ENCODE data around the gene DSCAML1.

Gene DSCAML1

DNA sequence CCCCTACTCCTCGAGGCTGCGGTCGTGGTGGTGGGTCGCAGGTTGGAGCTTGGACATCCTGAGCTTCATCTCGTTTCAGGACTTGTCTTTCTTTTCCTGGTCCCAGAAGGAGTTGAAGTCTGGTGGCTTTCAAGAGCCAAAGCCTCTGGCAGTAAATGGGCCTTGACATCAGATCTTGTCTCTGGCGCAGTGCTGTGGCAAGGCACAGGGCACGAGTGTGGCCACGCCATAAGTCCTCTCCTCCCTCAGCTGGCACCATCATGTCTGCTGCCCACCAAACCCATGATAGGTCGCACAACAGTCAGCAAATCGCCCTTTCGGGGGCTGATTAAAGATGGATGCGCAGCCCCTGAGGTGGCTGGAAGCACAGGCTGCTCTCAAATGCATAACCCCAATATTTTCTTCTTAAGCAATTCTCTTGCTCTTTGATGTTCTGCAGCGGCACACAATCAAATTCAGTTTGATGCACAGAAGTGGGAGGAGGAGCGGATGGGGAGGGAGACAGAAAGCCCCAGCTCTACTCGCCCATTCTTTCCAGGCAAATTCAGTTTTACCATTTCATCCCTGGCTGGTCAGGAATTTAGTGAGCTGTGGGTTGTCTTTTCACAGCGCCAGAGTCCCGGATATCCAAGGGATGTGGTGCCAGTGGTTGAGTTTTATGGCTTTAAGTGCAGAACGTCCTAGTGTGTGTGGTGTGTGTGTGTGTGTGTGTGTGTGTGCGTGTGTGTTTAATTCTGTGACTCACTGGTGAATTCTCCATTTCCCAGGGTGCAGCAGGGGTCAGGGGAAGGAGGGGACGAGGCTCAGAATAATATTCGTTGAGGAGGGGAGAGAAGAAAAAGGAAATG, 162.0 kb downstream of the DSCAML1 start:
- no peak for DNase-seq (ENCODE audit: low read depth in 3 of 3)

DNA sequence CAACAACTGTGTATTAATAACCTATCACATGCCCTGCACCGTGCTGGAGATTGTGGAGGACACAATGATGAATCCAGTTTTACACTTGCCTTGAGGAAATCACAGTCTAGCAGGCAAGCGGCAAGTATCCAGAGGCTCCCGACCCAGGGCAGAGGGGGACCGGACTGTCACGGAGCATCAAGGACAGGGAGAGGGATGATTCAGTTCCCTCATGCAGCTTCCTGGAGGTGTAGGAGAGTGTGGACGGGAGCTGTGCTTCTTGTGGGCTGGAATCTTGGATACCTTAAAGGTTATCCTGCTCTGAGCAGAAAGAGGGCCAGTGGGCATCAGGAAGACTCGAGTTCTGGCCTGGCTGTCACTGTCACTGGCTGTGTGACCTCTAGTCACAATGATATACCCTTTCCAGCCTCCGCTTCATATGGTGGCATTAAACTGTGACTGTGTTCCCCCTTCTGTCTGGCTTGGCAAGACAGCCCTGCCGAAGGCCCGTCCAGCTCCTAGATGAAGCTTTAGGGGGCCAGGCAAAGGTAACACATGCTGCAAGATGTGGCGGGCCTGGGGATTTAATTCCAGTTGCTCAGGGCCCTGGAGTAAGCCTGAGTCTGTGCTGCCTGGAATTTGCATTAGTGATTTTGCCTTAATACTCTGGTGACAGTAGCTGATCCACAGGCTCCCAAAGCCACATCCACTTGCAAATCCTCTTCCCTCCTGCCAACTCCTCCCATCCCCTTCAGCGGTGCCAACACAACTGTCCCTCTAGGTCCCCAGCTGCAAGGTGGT, 162.8 kb downstream of the DSCAML1 start:
- no peak for DNase-seq (ENCODE audit: low read depth in 3 of 3)

DNA sequence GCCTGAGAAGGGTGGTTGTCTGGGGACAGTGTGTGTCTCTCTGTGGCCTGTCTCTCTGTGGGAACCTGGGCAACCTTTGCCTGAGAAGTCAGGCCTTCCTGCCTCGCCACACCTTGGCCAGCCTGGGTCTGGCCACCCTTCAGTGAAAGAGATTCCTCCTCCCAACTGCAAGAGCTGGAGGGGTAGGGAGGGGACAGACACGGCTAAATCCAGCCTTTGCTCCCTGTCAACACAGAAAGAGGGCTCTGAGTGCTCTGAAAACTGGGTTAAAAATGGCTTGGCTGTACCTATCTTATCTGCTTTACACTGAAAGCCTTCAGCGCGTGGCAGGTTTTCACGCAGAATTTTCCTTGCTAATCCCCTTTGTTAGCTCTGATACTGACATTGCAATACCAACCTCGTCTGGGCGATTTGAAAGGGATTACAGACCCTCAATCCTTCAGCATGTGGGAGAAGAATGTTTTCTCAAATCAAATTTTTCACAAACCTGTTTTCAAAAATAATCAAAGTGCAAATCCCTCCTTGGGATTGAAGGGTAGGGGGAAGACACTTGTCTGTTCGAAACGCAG, 163.7 kb downstream of the DSCAML1 start:
- DNase-seq (ENCODE audit: low read depth in 3 of 3), result no peak

DNA sequence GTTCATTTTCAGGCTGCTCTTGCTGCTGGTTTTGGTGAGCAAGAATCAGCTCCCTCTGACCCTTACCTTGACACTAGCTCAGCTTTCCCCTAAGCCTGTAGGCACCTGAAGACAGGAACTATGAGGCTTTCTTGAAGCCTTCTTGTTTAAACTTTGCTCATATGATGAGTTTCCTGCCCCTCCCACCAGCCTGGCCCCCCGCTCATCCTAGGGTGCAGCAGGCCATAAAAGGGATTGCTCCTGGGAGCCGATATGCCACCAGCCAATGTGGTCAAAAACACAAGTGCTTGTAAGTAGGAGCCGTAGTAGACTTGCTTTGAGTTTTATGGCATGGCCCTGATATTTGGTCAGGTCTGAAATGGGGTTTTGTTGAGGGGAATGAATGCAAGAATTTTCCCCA, 164.7 kb downstream of the DSCAML1 start:
- no peak for DNase-seq (ENCODE audit: low read depth in 3 of 3)

DNA sequence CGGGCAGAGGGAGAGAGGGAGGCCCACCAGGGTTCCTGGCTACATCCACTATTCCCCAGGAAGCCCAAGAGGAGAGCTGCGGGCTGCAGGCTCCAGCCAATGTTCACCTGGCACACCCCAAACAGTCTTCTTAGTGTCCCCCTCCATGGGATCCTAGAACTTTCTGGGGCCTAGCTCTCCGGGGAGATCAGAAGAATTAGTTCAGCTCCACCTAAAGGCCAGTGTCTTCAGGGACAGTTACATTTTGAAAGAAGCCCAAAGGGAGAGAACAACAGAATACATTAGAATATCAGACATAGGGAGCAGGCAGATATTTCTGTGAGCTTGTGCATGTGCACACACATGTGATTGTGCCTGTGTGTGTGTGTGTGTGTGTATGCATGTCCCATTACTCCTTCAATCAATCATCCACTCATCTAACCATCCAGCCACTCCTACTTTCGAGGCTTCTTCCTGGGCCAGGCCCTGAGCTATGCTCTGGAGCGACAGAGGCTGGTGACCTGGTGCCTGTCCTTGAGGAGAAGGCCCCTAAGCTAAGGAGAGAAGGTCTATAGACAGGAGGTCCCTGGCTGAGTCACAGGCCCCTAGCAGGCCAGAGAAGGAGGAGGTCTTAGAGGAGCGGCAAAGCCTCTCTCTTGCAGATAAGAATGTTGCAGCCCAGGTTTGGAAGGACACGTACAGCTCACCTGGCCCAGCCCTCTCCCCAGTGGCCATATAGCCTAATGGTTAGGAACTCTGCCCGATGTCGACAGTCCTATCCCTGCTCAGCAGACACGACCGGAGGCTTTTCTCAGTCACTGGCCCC, 165.5 kb downstream of the DSCAML1 start:
- no peak for DNase-seq (ENCODE audit: low read depth in 3 of 3)

DNA sequence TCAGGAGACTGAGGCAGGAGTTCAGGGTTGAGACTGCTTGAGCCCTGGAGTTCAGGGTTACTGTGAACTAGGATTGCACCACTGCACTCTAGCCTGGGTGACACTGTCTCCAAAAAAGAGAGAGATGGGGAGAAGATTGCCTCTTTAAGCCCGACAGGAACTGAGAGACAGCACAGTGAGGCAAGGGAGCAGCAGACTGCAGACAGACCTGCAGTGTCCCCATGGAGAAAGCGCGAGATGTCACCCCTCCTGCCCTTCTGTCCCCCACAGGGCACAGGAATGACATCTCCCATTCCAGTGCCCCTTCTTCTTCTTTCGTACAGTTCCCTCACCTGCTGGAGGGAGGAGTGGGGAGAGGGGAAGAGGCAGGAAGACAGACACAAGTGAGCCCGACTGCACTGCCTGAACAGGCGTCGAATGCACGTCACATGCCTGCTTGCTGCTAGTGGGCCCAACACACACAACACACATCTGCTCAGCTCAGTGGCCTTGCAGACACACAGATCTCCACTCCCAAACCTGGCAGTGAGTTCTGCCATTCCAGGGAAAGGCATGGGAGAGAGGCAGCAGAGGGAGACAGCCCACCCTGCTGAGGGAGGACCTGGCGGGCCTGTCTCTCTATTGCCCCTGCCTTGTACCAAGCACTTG, 167.0 kb downstream of the DSCAML1 start:
- no peak for DNase-seq (ENCODE audit: low read depth in 3 of 3)

DNA sequence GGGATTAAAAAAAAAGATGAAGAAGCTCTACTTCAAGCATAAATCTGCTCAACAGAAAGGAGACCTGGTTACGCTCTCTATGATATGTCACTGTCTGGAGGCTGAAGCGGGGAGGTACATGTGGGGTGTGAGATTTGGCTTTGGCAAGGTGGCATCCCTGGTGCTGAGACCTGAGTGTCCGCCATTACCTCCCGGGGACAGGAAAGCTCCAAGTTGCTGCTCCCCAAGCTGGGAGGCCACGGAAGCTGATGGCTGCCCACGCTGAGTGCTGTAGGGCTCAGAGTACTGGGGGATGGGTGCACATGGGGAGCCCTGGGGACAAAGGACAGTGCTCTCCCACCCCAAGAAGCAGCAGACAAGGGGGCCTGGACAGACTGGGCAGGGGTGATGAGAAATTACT, 167.9 kb downstream of the DSCAML1 start:
- no peak for DNase-seq (ENCODE audit: low read depth in 3 of 3)

- no peak for DNase-seq (ENCODE audit: low read depth in 3 of 3)
These were observed 169.8 kb downstream of the DSCAML1 start for GRCh38 chr11:117627259-117627658.

- DNase-seq (ENCODE audit: low read depth in 3 of 3), result no peak
These were observed 170.4 kb downstream of the DSCAML1 start for GRCh38 chr11:117626576-117626975.

DNA sequence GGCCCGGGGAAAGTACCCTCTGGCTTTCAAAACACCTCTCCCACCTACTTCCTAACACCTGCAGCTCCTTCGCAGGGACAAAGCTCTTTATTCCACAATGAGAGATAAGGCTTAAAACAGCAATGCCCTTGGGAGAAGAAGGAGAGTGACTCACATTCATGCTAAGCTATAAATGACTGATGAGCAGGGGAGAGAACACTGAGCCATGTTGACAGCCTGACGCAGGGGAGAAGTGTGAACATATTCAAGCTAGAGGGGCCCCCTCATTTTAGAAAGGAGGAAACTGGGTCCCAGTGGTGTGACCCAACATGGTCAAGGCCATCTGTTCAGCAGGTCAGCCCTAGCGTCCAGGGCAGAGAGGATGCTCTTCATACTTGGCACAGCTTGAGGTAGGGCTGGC, 171.8 kb downstream of the DSCAML1 start:
- no peak for DNase-seq (ENCODE audit: low read depth in 3 of 3)

- no peak for DNase-seq (ENCODE audit: low read depth in 3 of 3)
These were observed 173.2 kb downstream of the DSCAML1 start for GRCh38 chr11:117623831-117624271.

DNA sequence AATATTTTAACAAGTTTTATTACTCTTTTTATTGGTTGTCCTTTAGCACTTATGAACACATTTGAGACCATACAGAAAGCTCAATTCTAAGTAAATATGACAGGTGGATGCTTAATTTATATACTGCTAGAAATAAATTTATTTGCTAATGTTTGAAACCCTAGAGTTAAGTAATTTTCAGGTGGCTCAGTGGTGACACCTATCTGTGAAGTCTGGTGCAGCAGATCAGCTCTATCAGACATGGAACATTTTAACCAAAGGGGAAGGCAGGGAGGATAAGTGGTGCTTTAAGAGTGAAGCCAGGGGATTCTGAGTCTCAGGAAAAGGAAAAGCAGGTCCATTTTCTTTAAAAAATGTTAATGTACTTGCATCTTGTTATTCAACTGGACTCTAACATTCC, 175.8 kb downstream of the DSCAML1 start:
- no peak for DNase-seq (ENCODE audit: low read depth in 3 of 3)

DNA sequence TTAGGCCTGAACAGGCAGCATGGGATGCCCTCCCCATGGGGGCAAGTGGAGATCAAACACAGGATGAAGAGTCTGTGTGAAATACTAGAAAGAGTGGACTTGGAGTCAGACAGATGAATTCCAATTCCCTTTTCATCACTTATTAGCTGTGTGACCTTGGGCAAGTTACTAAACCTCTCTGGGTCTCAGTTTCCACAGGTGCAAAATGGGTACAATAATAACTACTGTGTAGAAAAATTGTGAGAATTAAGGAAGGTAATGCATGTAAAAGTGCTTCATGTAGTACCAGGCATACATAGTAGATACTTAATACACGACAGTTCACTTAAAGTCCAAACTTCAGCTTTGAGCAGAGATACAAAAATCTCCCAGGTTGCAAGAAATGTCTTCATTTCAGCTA, 176.4 kb downstream of the DSCAML1 start:
- no peak for DNase-seq (ENCODE audit: low read depth in 3 of 3)

DNA sequence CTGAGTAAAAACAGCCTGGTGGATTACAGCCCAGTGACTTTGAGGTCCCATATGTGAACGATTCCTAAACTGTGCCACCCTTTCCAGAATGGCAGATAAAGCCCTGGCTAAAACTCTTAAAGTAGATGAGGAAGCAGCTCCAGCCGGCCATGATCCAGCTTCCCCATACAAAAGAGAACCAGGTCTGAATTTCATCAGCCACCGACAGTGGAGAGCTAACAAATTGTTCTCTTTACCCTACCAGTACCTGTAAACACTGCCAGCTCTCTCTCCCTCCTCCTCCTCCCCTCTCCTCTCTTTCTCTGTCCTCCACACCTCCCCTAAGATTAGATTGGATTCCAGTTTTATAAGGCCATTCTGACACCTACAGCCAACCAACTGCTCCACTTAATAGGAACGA, 176.9 kb downstream of the DSCAML1 start:
- DNase-seq (ENCODE audit: low read depth in 3 of 3), result no peak

- DNase-seq (ENCODE audit: low read depth in 3 of 3), result no peak
These were observed 177.4 kb downstream of the DSCAML1 start for GRCh38 chr11:117619661-117620060.

GRCh38 chr11:117618982-117619355, 178.0 kb downstream of the DSCAML1 start:
- DNase-seq (ENCODE audit: low read depth in 3 of 3), result no peak

GRCh38 chr11:117618302-117618981, 178.6 kb downstream of the DSCAML1 start:
- no peak for DNase-seq (ENCODE audit: low read depth in 3 of 3)

DNA sequence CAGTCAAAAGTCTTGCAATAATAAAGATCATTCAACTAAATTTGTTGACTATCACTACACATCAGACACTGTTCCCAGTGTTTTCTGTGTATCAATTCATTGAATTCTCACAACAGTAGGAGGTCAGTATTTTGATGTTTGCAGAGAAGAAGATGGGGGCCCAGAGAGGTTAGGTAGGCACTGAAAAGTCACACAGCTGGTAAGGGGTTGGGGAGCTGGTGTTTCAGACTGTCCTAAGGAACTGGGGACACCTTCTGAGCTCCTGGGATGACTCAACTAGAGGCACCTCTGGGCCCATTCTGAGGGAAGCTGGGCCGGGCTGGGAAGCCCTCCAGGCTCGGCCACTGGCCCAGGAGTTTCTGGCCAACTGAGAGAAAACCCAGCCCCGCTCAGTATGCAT, 180.0 kb downstream of the DSCAML1 start:
- DNase-seq (ENCODE audit: low read depth in 3 of 3), result no peak

GRCh38 chr11:117614728-117615127, 182.3 kb downstream of the DSCAML1 start:
- no peak for DNase-seq (ENCODE audit: low read depth in 3 of 3)

GRCh38 chr11:117613521-117613920, 183.5 kb downstream of the DSCAML1 start:
- DNase-seq (ENCODE audit: low read depth in 3 of 3), result no peak

GRCh38 chr11:117612177-117612576, 184.8 kb downstream of the DSCAML1 start:
- no peak for DNase-seq (ENCODE audit: low read depth in 3 of 3)

All from stimulated activated CD4-positive, alpha-beta T cell treated with anti-CD3 and anti-CD28 coated beads, TNF-alpha, amount 100 ng/mL, for 48 hours (primary cell).